ENCODE results near the gene PZP. TPM values are rescaled to one million over a fixed set of nuclear protein-coding genes. Genes with fewer than 3 reads are reported as not detected.

Gene PZP
- total and polyA plus RNA-seq, 2 experiments from 2014 or later, result 0.92 TPM; not detected in 1

DNA sequence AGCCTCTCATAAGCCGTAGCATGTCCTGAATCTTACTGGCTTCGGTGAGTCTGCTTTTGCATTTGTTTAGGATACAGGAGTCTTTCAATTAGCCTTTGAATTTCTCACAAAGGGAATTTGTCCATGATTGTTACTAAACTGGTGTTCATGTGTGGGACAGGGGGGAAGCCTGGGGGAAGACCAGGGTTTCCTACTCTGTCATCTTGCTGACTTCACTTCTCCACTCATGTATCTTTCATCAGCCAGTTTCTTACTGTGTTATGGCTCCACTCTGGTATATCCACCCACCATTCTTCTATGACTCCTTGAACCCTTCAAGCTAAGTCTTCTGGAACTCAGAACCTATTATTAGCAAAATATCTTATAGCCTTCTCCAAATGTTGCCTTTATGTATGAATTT lies 60.7 kb downstream of the PZP start (continued):
- TF ChIP-seq, protein P1, sequence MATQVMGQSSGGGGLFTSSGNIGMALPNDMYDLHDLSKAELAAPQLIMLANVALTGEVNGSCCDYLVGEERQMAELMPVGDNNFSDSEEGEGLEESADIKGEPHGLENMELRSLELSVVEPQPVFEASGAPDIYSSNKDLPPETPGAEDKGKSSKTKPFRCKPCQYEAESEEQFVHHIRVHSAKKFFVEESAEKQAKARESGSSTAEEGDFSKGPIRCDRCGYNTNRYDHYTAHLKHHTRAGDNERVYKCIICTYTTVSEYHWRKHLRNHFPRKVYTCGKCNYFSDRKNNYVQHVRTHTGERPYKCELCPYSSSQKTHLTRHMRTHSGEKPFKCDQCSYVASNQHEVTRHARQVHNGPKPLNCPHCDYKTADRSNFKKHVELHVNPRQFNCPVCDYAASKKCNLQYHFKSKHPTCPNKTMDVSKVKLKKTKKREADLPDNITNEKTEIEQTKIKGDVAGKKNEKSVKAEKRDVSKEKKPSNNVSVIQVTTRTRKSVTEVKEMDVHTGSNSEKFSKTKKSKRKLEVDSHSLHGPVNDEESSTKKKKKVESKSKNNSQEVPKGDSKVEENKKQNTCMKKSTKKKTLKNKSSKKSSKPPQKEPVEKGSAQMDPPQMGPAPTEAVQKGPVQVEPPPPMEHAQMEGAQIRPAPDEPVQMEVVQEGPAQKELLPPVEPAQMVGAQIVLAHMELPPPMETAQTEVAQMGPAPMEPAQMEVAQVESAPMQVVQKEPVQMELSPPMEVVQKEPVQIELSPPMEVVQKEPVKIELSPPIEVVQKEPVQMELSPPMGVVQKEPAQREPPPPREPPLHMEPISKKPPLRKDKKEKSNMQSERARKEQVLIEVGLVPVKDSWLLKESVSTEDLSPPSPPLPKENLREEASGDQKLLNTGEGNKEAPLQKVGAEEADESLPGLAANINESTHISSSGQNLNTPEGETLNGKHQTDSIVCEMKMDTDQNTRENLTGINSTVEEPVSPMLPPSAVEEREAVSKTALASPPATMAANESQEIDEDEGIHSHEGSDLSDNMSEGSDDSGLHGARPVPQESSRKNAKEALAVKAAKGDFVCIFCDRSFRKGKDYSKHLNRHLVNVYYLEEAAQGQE (IDR thresholded peaks at IDR 0.05; ENCODE audit: unreplicated experiment), result no peak
- no peak for TF ChIP-seq ZNF114 (CRISPR knock-in tag; IDR thresholded peaks at IDR 0.05)
- TF ChIP-seq, protein P2, sequence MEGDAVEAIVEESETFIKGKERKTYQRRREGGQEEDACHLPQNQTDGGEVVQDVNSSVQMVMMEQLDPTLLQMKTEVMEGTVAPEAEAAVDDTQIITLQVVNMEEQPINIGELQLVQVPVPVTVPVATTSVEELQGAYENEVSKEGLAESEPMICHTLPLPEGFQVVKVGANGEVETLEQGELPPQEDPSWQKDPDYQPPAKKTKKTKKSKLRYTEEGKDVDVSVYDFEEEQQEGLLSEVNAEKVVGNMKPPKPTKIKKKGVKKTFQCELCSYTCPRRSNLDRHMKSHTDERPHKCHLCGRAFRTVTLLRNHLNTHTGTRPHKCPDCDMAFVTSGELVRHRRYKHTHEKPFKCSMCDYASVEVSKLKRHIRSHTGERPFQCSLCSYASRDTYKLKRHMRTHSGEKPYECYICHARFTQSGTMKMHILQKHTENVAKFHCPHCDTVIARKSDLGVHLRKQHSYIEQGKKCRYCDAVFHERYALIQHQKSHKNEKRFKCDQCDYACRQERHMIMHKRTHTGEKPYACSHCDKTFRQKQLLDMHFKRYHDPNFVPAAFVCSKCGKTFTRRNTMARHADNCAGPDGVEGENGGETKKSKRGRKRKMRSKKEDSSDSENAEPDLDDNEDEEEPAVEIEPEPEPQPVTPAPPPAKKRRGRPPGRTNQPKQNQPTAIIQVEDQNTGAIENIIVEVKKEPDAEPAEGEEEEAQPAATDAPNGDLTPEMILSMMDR (conservative IDR thresholded peaks at IDR 0.05; ENCODE audit: low read depth in 2 of 2), result no peak
- TF ChIP-seq, protein P3, sequence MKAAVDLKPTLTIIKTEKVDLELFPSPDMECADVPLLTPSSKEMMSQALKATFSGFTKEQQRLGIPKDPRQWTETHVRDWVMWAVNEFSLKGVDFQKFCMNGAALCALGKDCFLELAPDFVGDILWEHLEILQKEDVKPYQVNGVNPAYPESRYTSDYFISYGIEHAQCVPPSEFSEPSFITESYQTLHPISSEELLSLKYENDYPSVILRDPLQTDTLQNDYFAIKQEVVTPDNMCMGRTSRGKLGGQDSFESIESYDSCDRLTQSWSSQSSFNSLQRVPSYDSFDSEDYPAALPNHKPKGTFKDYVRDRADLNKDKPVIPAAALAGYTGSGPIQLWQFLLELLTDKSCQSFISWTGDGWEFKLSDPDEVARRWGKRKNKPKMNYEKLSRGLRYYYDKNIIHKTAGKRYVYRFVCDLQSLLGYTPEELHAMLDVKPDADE (IDR thresholded peaks at IDR 0.05), result no peak

DNA sequence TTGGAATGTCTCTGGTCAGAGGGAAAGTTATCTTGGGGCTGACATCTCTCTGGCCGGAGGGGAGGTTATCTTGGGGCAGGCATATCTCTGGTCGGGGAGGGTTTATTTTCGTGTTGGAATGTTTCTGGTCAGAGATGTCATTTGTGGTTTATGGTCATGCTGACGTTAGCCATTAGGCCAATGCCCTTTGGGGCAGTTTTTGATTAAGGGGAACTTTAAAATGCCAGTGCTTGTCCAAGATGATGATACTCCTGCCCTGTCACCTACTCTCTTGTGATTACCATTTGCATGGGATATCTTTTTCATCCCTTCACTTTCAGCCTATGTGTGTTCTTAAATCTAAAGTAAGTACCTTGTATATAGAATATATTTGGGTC lies 63.5 kb downstream of the PZP start:
- Mint-ChIP-seq H3K36me3 (ENCODE audit: low read depth) (peaks cover 29% of the 10 kb centered on the region), H3K9me3 (peaks cover 55% of the 10 kb centered on the region), H3K4me3 (no peak overlapping the region), H3K4me1 (no peaks in the 10 kb centered on the region), H3K27ac (no peak overlapping the region), H3K27me3 (ENCODE audit: insufficient read depth, low read depth, poor library complexity) (peaks cover 6% of the 10 kb centered on the region)
- Histone ChIP-seq H3K4me3 (no peak overlapping the region), H3K27me3 (ENCODE audit: insufficient read depth) (no peaks in the 10 kb centered on the region), H3K27ac (ENCODE audit: low read depth) (no peak overlapping the region), H3K36me3 (ENCODE audit: insufficient read depth) (no peaks in the 10 kb centered on the region; the same call in 1 of the 2 replicates), H3K79me2 (replicated peaks; ENCODE audit: insufficient read depth) (no peaks in the 10 kb centered on the region), H2AFZ (no peak overlapping the region), H3K4me1 (ENCODE audit: insufficient read depth) (no peaks in the 10 kb centered on the region), H3F3A (replicated peaks; ENCODE audit: low read depth) (no peaks in the 10 kb centered on the region), H4K20me1 (replicated peaks; ENCODE audit: insufficient read depth) (no peaks in the 10 kb centered on the region), H3K9me2 (ENCODE audit: insufficient read depth) (no peaks in the 10 kb centered on the region), H3K4me2 (no peak overlapping the region)
- ATAC-seq (no peak), DNase-seq (ENCODE audit: low spot score) (no peak)
- TF ChIP-seq, protein P4, sequence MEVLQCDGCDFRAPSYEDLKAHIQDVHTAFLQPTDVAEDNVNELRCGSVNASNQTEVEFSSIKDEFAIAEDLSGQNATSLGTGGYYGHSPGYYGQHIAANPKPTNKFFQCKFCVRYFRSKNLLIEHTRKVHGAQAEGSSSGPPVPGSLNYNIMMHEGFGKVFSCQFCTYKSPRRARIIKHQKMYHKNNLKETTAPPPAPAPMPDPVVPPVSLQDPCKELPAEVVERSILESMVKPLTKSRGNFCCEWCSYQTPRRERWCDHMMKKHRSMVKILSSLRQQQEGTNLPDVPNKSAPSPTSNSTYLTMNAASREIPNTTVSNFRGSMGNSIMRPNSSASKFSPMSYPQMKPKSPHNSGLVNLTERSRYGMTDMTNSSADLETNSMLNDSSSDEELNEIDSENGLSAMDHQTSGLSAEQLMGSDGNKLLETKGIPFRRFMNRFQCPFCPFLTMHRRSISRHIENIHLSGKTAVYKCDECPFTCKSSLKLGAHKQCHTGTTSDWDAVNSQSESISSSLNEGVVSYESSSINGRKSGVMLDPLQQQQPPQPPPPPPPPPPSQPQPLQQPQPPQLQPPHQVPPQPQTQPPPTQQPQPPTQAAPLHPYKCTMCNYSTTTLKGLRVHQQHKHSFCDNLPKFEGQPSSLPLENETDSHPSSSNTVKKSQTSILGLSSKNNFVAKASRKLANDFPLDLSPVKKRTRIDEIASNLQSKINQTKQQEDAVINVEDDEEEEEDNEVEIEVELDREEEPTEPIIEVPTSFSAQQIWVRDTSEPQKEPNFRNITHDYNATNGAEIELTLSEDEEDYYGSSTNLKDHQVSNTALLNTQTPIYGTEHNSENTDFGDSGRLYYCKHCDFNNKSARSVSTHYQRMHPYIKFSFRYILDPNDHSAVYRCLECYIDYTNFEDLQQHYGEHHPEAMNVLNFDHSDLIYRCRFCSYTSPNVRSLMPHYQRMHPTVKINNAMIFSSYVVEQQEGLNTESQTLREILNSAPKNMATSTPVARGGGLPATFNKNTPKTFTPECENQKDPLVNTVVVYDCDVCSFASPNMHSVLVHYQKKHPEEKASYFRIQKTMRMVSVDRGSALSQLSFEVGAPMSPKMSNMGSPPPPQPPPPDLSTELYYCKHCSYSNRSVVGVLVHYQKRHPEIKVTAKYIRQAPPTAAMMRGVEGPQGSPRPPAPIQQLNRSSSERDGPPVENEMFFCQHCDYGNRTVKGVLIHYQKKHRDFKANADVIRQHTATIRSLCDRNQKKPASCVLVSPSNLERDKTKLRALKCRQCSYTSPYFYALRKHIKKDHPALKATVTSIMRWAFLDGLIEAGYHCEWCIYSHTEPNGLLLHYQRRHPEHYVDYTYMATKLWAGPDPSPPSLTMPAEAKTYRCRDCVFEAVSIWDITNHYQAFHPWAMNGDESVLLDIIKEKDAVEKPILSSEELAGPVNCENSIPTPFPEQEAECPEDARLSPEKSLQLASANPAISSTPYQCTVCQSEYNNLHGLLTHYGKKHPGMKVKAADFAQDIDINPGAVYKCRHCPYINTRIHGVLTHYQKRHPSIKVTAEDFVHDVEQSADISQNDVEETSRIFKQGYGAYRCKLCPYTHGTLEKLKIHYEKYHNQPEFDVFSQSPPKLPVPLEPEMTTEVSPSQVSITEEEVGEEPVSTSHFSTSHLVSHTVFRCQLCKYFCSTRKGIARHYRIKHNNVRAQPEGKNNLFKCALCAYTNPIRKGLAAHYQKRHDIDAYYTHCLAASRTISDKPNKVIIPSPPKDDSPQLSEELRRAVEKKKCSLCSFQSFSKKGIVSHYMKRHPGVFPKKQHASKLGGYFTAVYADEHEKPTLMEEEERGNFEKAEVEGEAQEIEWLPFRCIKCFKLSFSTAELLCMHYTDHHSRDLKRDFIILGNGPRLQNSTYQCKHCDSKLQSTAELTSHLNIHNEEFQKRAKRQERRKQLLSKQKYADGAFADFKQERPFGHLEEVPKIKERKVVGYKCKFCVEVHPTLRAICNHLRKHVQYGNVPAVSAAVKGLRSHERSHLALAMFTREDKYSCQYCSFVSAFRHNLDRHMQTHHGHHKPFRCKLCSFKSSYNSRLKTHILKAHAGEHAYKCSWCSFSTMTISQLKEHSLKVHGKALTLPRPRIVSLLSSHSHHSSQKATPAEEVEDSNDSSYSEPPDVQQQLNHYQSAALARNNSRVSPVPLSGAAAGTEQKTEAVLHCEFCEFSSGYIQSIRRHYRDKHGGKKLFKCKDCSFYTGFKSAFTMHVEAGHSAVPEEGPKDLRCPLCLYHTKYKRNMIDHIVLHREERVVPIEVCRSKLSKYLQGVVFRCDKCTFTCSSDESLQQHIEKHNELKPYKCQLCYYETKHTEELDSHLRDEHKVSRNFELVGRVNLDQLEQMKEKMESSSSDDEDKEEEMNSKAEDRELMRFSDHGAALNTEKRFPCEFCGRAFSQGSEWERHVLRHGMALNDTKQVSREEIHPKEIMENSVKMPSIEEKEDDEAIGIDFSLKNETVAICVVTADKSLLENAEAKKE (CRISPR knock-in tag; IDR thresholded peaks at IDR 0.05), result no peak
- TF ChIP-seq STAT1 (IDR thresholded peaks at IDR 0.05; ENCODE audit: unreplicated experiment), result no peak
- TF ChIP-seq, protein P1 (IDR thresholded peaks at IDR 0.05; ENCODE audit: unreplicated experiment), result no peak
- no peak for TF ChIP-seq EZH2 (IDR thresholded peaks at IDR 0.05; ENCODE audit: low read depth, unreplicated experiment)
- TF ChIP-seq CREB1 (CRISPR knock-in tag; IDR thresholded peaks at IDR 0.05; ENCODE audit: low read depth), result no peak

Data from GM23338 (cell line).